Trophoblast cell (in vitro differentiated cells and primary cell): ENCODE results near the gene TRIM29.

Experiments
- DNase-seq, 2 donors: peaks; one replicate each; pipeline ENCODE4 v3.0.0-alpha.2; 2016
- H2AFZ ChIP-seq: 2 replicates; pipeline ENCODE4 v1.6.1; 2013; ENCODE audit warnings: low read length, moderate library complexity, mild to moderate bottlenecking; ENCODE audit not compliant: insufficient read depth, poor library complexity
- H2AK5ac ChIP-seq: 2 replicates; pipeline ENCODE4 v1.6.1; 2013; ENCODE audit warnings: mild to moderate bottlenecking, low read length
- H2BK120ac ChIP-seq: 2 replicates; pipeline ENCODE4 v1.6.1; 2013; ENCODE audit warnings: low read length, mild to moderate bottlenecking, moderate library complexity; ENCODE audit not compliant: insufficient read depth, poor library complexity
- H2BK12ac ChIP-seq: 2 replicates; pipeline ENCODE4 v1.6.1; 2013; ENCODE audit warnings: mild to moderate bottlenecking, low read length, moderate library complexity
- H2BK5ac ChIP-seq: 2 replicates; pipeline ENCODE4 v1.6.1; 2013; ENCODE audit warnings: low read length, low read depth, moderate library complexity, mild to moderate bottlenecking; ENCODE audit not compliant: poor library complexity
- H3K14ac ChIP-seq: 2 replicates; pipeline ENCODE4 v1.6.1; 2013; ENCODE audit warnings: mild to moderate bottlenecking, low read length
- H3K18ac ChIP-seq: 2 replicates; pipeline ENCODE4 v1.6.1; 2013; ENCODE audit warnings: mild to moderate bottlenecking, low read length
- H3K23ac ChIP-seq: 2 replicates; pipeline ENCODE4 v1.6.1; 2013; ENCODE audit warnings: low read length
- H3K27ac ChIP-seq: 2 replicates; pipeline ENCODE4 v1.5.1; 2013; ENCODE audit warnings: low read depth, mild to moderate bottlenecking, inconsistent platforms, low read length, moderate library complexity
- H3K27me3 ChIP-seq: 2 replicates; pipeline ENCODE4 v1.6.1; 2013; ENCODE audit warnings: inconsistent platforms, mild to moderate bottlenecking, low read length, moderate library complexity; ENCODE audit not compliant: insufficient read depth
- H3K36me3 ChIP-seq, 2 experiments: 1 replicate in 1 of 2; 2 replicates in 1 of 2; pipeline ENCODE4 v1.6.1; 2013; ENCODE audit warnings: low read length in 2 of 2, mild to moderate bottlenecking in 2 of 2, moderate library complexity in 1 of 2; ENCODE audit not compliant: insufficient read depth in 2 of 2, control insufficient read depth in 1 of 2
- H3K4ac ChIP-seq: 2 replicates; pipeline ENCODE4 v1.6.1; 2013; ENCODE audit warnings: low read depth, mild to moderate bottlenecking, low read length, moderate library complexity
- H3K4me1 ChIP-seq, 2 experiments: 1 replicate in 1 of 2; 2 replicates in 1 of 2; pipeline ENCODE4 v1.6.1; 2013; ENCODE audit warnings: low read length in 2 of 2, mild to moderate bottlenecking in 2 of 2, moderate library complexity in 1 of 2; ENCODE audit not compliant: insufficient read depth in 2 of 2, control insufficient read depth in 1 of 2
- H3K4me2 ChIP-seq: 2 replicates; pipeline ENCODE4 v1.6.1; 2013; ENCODE audit warnings: inconsistent platforms, mild to moderate bottlenecking, low read length, moderate library complexity
- H3K4me3 ChIP-seq: 2 replicates; pipeline ENCODE4 v1.5.1; 2013; ENCODE audit warnings: mild to moderate bottlenecking, low read depth, low read length, inconsistent platforms
- H3K79me1 ChIP-seq: one replicate; pipeline ENCODE4 v1.6.1; 2013; ENCODE audit warnings: low read length
- H3K79me2 ChIP-seq: 2 replicates; pipeline ENCODE4 v1.6.1; 2013; ENCODE audit warnings: low read length, mild to moderate bottlenecking; ENCODE audit not compliant: control insufficient read depth, insufficient read depth, poor library complexity
- H3K9ac ChIP-seq: 2 replicates; pipeline ENCODE4 v1.6.1; 2013; ENCODE audit warnings: mild to moderate bottlenecking, low read length
- H3K9me3 ChIP-seq: 2 replicates; pipeline ENCODE4 v1.6.1; 2013; ENCODE audit warnings: low read depth, mild to moderate bottlenecking, control low read depth, inconsistent platforms, low read length; ENCODE audit not compliant: insufficient read depth
- H4K12ac ChIP-seq: 2 replicates; pipeline ENCODE4 v1.6.1; 2013; ENCODE audit warnings: low read depth, mild to moderate bottlenecking, low read length, moderate library complexity
- H4K8ac ChIP-seq: 2 replicates; pipeline ENCODE4 v1.6.1; 2013; ENCODE audit warnings: low read depth, mild to moderate bottlenecking, low read length, moderate library complexity
- H4K91ac ChIP-seq: one replicate; pipeline ENCODE4 v1.6.1; 2013; ENCODE audit warnings: low read depth, mild to moderate bottlenecking, low read length, moderate library complexity
- WGBS: extraction: QIAGEN DNeasy Blood & Tissue Kit; methylation state at CpG from one replicate; pipeline ENCODE4 v1.1.7; 2013; ENCODE audit warnings: missing lambda C conversion rate; ENCODE audit not compliant: insufficient read length, insufficient coverage; ENCODE audit errors: extremely low coverage; 5-methylcytosine and 5-hydroxymethylcytosine counted together

The TRIM29 gene

GRCh38 chr11:120121336-120121735 lies 16.6 kb downstream of the TRIM29 start:
- Histone ChIP-seq H3K9me3 (peaks cover 2% of the 10 kb centered on the region), H3K9ac (no peak overlapping the region), H4K12ac (no peak overlapping the region), H3K14ac (no peak overlapping the region), H2BK12ac (no peak overlapping the region), H3K4ac (no peak overlapping the region), H2BK5ac (no peak overlapping the region), H2AK5ac (no peak overlapping the region), H3K79me2 (no peaks in the 10 kb centered on the region), H4K91ac (no peak overlapping the region), H3K27me3 (no peaks in the 10 kb centered on the region), H3K23ac (no peak overlapping the region), H2BK120ac (no peak overlapping the region), H3K18ac (no peak overlapping the region), H2AFZ (no peak overlapping the region), H3K36me3 (no peaks in the 10 kb centered on the region), H3K4me1 (peaks cover 0 to 5% of the 10 kb centered on the region in 2 experiments), H3K4me3 (no peak overlapping the region), H3K79me1 (no peaks in the 10 kb centered on the region), H3K4me2 (no peak overlapping the region), H4K8ac (no peak overlapping the region), H3K27ac (no peak overlapping the region)
- DNase-seq: peak; percentile 30 to 34
- no CpG with 5 or more reads among the region's 3 CpGs for WGBS

- Histone ChIP-seq H2AFZ (no peak overlapping the region), H3K4me2 (no peak overlapping the region), H2BK120ac (no peak overlapping the region), H3K79me2 (no peaks in the 10 kb centered on the region), H4K12ac (no peak overlapping the region), H3K4ac (no peak overlapping the region), H3K18ac (no peak overlapping the region), H3K27ac (no peak overlapping the region), H3K9ac (no peak overlapping the region), H2BK12ac (no peak overlapping the region), H3K23ac (no peak overlapping the region), H3K4me3 (no peak overlapping the region), H3K27me3 (no peaks in the 10 kb centered on the region), H4K91ac (no peak overlapping the region), H2BK5ac (no peak overlapping the region), H4K8ac (no peak overlapping the region), H2AK5ac (no peak overlapping the region), H3K36me3 (no peaks in the 10 kb centered on the region), H3K9me3 (peaks cover 2% of the 10 kb centered on the region), H3K14ac (no peak overlapping the region), H3K79me1 (no peaks in the 10 kb centered on the region), H3K4me1 (peaks cover 0 to 5% of the 10 kb centered on the region in 2 experiments)
- DNase-seq: no peak
- WGBS: no CpG with 5 or more reads among the region's 8 CpGs
Measured at GRCh38 chr11:120120805-120121335, 17.0 kb downstream of the TRIM29 start.

GRCh38 chr11:120119121-120119520 lies 18.8 kb downstream of the TRIM29 start:
- H3K79me2 ChIP-seq: no peaks in the 10 kb centered on the region
- no peaks in the 10 kb centered on the region for H3K36me3 ChIP-seq
- DNase-seq: no peak
- H2AK5ac ChIP-seq: no peak overlapping the region
- no peak overlapping the region for H3K4me2 ChIP-seq
- no peak overlapping the region for H3K23ac ChIP-seq
- no peak overlapping the region for H4K12ac ChIP-seq
- H4K8ac ChIP-seq: no peak overlapping the region
- no peak overlapping the region for H3K9ac ChIP-seq
- no peak overlapping the region for H4K91ac ChIP-seq
- no CpG with 5 or more reads among the region's 4 CpGs for WGBS
- H3K4ac ChIP-seq: no peak overlapping the region
- no peak overlapping the region for H2AFZ ChIP-seq
- no peaks in the 10 kb centered on the region for H3K79me1 ChIP-seq
- H2BK120ac ChIP-seq: no peak overlapping the region
- H2BK12ac ChIP-seq: no peak overlapping the region
- no peak overlapping the region for H3K27ac ChIP-seq
- H3K18ac ChIP-seq: no peak overlapping the region
- H3K4me1 ChIP-seq: peaks cover 0 to 5% of the 10 kb centered on the region in 2 experiments
- H3K9me3 ChIP-seq: no peaks in the 10 kb centered on the region
- H3K14ac ChIP-seq: no peak overlapping the region
- H3K4me3 ChIP-seq: no peak overlapping the region
- no peaks in the 10 kb centered on the region for H3K27me3 ChIP-seq
- H2BK5ac ChIP-seq: no peak overlapping the region

DNA sequence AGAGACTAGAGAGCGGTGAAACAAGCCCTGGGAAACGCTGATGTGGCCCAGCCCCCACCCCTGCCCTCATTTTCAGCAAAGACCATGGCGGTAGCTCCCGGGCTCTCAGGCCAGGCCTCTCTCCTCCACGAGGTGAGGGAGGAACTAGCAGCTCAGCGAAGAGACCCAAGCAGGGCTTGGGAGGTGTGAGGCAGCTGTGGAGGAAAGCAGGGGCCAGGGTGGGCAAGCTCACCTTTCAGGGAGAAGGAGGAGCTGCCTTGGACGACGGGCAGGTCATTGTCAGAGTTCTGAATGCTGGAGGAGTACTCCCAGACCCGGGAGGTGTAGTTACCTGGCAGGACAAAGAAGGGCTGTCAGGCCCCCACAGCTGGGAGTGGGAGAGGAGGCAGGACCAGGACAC lies 19.9 kb downstream of the TRIM29 start:
- no peak overlapping the region for H3K14ac ChIP-seq
- no peak overlapping the region for H3K4me2 ChIP-seq
- H3K79me2 ChIP-seq: no peaks in the 10 kb centered on the region
- no peaks in the 10 kb centered on the region for H3K36me3 ChIP-seq
- no peak overlapping the region for H3K18ac ChIP-seq
- no peak overlapping the region for H4K12ac ChIP-seq
- H2BK120ac ChIP-seq: no peak overlapping the region
- H4K91ac ChIP-seq: no peak overlapping the region
- peaks cover 0 to 1% of the 10 kb centered on the region in 2 experiments for H3K4me1 ChIP-seq
- H2AK5ac ChIP-seq: no peak overlapping the region
- H3K27me3 ChIP-seq: no peaks in the 10 kb centered on the region
- no peak overlapping the region for H3K9ac ChIP-seq
- WGBS: no CpG with 5 or more reads among the region's 9 CpGs
- H3K27ac ChIP-seq: no peak overlapping the region
- H3K79me1 ChIP-seq: no peaks in the 10 kb centered on the region
- H3K9me3 ChIP-seq: no peaks in the 10 kb centered on the region
- no peak for DNase-seq
- no peak overlapping the region for H3K4ac ChIP-seq
- H3K4me3 ChIP-seq: no peak overlapping the region
- H4K8ac ChIP-seq: no peak overlapping the region
- H3K23ac ChIP-seq: no peak overlapping the region
- no peak overlapping the region for H2AFZ ChIP-seq
- H2BK5ac ChIP-seq: no peak overlapping the region
- no peak overlapping the region for H2BK12ac ChIP-seq
